HepG2 (cell line): ENCODE measurements around the gene OTOP2. TPM values are rescaled to one million over a fixed set of nuclear protein-coding genes. Genes with fewer than 3 reads are reported as not detected.
A peak's percentile ranks its signal among the peaks of the same experiment; 100 is the strongest.

Experiments used
- AGO2 ChIP-seq: fragments of 200-400 bp; formaldehyde crosslinking; optimal IDR thresholded peaks from 2 replicates; pipeline ENCODE3; 2017; ENCODE audit warnings: mild to moderate bottlenecking, low read depth, low read length, moderate library complexity
- CREB3 ChIP-seq: sonication (generic); formaldehyde crosslinking; IDR thresholded peaks from 2 replicates; pipeline ENCODE4 v1.5.0; 2020; ENCODE audit warnings: missing genetic modification reagents
- IKZF4 ChIP-seq: sonication (generic); formaldehyde crosslinking; IDR thresholded peaks from 2 replicates; pipeline ENCODE4 v1.5.1; 2020; ENCODE audit warnings: borderline replicate concordance, mild to moderate bottlenecking, low read depth, missing genetic modification reagents; ENCODE audit errors: not compliant biosample characterization
- MIXL1 ChIP-seq: IDR thresholded peaks from 2 replicates; pipeline ENCODE4 v1.6.1; 2016
- MLLT10 ChIP-seq: sonication (generic); formaldehyde crosslinking; IDR thresholded peaks from 2 replicates; pipeline ENCODE4 v1.4.0; 2020; ENCODE audit warnings: missing genetic modification reagents
- MTF2 ChIP-seq: sonication (generic); formaldehyde crosslinking; IDR thresholded peaks from 2 replicates; pipeline ENCODE4 v1.5.0; 2020; ENCODE audit warnings: missing genetic modification reagents, borderline replicate concordance
- POGK ChIP-seq: sonication (generic); formaldehyde crosslinking; conservative IDR thresholded peaks from 2 replicates; pipeline ENCODE4 v1.8.0; 2022; ENCODE audit warnings: mild to moderate bottlenecking, moderate library complexity, missing genetic modification reagents
- SP5 ChIP-seq: IDR thresholded peaks from 2 replicates; pipeline ENCODE4 v1.6.1; 2016; ENCODE audit warnings: low read depth, borderline replicate concordance
- U2AF2 ChIP-seq: fragments of 200-400 bp; formaldehyde crosslinking; IDR thresholded peaks from 2 replicates; pipeline ENCODE4 v1.6.1; 2017; ENCODE audit warnings: low read depth, mild to moderate bottlenecking, low read length
- ZBTB42 ChIP-seq: sonication (generic); formaldehyde crosslinking; IDR thresholded peaks from 2 replicates; pipeline ENCODE4 v1.5.0; 2020; ENCODE audit warnings: mild to moderate bottlenecking, missing genetic modification reagents
- ZMYM2 ChIP-seq: sonication (generic); formaldehyde crosslinking; IDR thresholded peaks from 2 replicates; pipeline ENCODE4 v1.8.0; 2022; ENCODE audit warnings: mild to moderate bottlenecking, missing genetic modification reagents
- ZNF337 ChIP-seq: sonication (generic); formaldehyde crosslinking; IDR thresholded peaks from 2 replicates; pipeline ENCODE4 v1.5.1; 2020; ENCODE audit warnings: missing genetic modification reagents, low read depth, mild to moderate bottlenecking, borderline replicate concordance
- ZNF720 ChIP-seq: sonication (generic); formaldehyde crosslinking; IDR thresholded peaks from 2 replicates; pipeline ENCODE4 v1.4.0; 2020; ENCODE audit warnings: missing genetic modification reagents
- ZNF790 ChIP-seq: sonication (generic); formaldehyde crosslinking; IDR thresholded peaks from 2 replicates; pipeline ENCODE4 v1.8.0; 2022; ENCODE audit warnings: missing genetic modification reagents, mild to moderate bottlenecking, borderline replicate concordance
- ZNF792 ChIP-seq: IDR thresholded peaks from 2 replicates; pipeline ENCODE4 v1.6.1; 2016
- ZNF883 ChIP-seq: sonication (generic); formaldehyde crosslinking; IDR thresholded peaks from 2 replicates; pipeline ENCODE4 v1.5.1; 2020; ENCODE audit warnings: mild to moderate bottlenecking, missing genetic modification reagents; ENCODE audit errors: not compliant biosample characterization
- polyA plus RNA-seq, 8 experiments: library from polyadenylated mRNA; depleted of rRNA in 3 of 8; stranded (reverse) in 7 of 8; unstranded in 1 of 8; fragments of >200 nt; fragmentation: Illumina TruSeq in 4 of 8; extraction: Trizol in 4 of 8; gene quantifications; 2 replicates each; pipeline versions ENCODE4 v1.2.1 to v1.2.3, GENCODE V29; 2011 to 2016; ENCODE audit warnings: low read depth in 4 of 8, missing spikeins in 1 of 8, mixed read lengths in 1 of 8; ENCODE audit not compliant: insufficient read depth in 1 of 8
- total RNA-seq, 5 experiments: library from RNA; depleted of rRNA; stranded (reverse); fragments of >200 nt; fragmentation: Illumina TruSeq; extraction: Trizol; gene quantifications; 2 replicates each; pipeline ENCODE4 v1.2.3, GENCODE V29; 2016; ENCODE audit warnings: low read depth in 1 of 5
- TF ChIP-seq, protein P1 (sequence below): sonication (generic); formaldehyde crosslinking; IDR thresholded peaks from 2 replicates; pipeline ENCODE4 v1.4.0; 2020; ENCODE audit warnings: mild to moderate bottlenecking, missing genetic modification reagents
- TF ChIP-seq, protein P2 (sequence below): sonication (generic); formaldehyde crosslinking; IDR thresholded peaks from 2 replicates; pipeline ENCODE4 v1.5.0; 2020; ENCODE audit warnings: missing genetic modification reagents, mild to moderate bottlenecking, borderline replicate concordance
- TF ChIP-seq, protein P3 (sequence below): sonication (generic); formaldehyde crosslinking; IDR thresholded peaks from 2 replicates; pipeline ENCODE4 v1.9.0; 2022; ENCODE audit warnings: missing genetic modification reagents, mild to moderate bottlenecking, borderline replicate concordance

The OTOP2 gene
- total and polyA plus RNA-seq, 2 of the 13 experiments (the other 11 are each of a cell fraction or from before 2014, with no cell fraction given) = not detected

- TF ChIP-seq, protein P1, sequence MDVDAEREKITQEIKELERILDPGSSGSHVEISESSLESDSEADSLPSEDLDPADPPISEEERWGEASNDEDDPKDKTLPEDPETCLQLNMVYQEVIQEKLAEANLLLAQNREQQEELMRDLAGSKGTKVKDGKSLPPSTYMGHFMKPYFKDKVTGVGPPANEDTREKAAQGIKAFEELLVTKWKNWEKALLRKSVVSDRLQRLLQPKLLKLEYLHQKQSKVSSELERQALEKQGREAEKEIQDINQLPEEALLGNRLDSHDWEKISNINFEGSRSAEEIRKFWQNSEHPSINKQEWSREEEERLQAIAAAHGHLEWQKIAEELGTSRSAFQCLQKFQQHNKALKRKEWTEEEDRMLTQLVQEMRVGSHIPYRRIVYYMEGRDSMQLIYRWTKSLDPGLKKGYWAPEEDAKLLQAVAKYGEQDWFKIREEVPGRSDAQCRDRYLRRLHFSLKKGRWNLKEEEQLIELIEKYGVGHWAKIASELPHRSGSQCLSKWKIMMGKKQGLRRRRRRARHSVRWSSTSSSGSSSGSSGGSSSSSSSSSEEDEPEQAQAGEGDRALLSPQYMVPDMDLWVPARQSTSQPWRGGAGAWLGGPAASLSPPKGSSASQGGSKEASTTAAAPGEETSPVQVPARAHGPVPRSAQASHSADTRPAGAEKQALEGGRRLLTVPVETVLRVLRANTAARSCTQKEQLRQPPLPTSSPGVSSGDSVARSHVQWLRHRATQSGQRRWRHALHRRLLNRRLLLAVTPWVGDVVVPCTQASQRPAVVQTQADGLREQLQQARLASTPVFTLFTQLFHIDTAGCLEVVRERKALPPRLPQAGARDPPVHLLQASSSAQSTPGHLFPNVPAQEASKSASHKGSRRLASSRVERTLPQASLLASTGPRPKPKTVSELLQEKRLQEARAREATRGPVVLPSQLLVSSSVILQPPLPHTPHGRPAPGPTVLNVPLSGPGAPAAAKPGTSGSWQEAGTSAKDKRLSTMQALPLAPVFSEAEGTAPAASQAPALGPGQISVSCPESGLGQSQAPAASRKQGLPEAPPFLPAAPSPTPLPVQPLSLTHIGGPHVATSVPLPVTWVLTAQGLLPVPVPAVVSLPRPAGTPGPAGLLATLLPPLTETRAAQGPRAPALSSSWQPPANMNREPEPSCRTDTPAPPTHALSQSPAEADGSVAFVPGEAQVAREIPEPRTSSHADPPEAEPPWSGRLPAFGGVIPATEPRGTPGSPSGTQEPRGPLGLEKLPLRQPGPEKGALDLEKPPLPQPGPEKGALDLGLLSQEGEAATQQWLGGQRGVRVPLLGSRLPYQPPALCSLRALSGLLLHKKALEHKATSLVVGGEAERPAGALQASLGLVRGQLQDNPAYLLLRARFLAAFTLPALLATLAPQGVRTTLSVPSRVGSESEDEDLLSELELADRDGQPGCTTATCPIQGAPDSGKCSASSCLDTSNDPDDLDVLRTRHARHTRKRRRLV (CRISPR knock-in tag) = no peak
- TF ChIP-seq MLLT10 (CRISPR knock-in tag) (no peak), ZNF720 (CRISPR knock-in tag) (no peak), MIXL1 (CRISPR knock-in tag) (no peak), ZBTB42 (CRISPR knock-in tag) (no peak), IKZF4 (CRISPR knock-in tag) (no peak), SP5 (no peak), CREB3 (no peak), ZNF790 (CRISPR knock-in tag) (no peak), POGK (CRISPR knock-in tag) (no peak), ZMYM2 (CRISPR knock-in tag) (no peak), U2AF2 (no peak), ZNF883 (CRISPR knock-in tag) (peak; percentile 68), MTF2 (CRISPR knock-in tag) (no peak), AGO2 (no peak), ZNF337 (no peak), ZNF792 (CRISPR knock-in tag) (0 out of 2 replicates have a peak, but pooled peaks have one; percentile 40)
- TF ChIP-seq, protein P2, sequence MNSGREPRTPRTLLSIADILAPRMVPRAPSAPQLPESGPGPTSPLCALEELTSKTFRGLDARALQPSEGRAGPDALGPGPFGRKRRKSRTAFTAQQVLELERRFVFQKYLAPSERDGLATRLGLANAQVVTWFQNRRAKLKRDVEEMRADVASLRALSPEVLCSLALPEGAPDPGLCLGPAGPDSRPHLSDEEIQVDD (CRISPR knock-in tag) = no peak
- TF ChIP-seq, protein P3, sequence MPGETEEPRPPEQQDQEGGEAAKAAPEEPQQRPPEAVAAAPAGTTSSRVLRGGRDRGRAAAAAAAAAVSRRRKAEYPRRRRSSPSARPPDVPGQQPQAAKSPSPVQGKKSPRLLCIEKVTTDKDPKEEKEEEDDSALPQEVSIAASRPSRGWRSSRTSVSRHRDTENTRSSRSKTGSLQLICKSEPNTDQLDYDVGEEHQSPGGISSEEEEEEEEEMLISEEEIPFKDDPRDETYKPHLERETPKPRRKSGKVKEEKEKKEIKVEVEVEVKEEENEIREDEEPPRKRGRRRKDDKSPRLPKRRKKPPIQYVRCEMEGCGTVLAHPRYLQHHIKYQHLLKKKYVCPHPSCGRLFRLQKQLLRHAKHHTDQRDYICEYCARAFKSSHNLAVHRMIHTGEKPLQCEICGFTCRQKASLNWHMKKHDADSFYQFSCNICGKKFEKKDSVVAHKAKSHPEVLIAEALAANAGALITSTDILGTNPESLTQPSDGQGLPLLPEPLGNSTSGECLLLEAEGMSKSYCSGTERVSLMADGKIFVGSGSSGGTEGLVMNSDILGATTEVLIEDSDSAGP (CRISPR knock-in tag) = peak; percentile 50; the same call in 1 of the 2 replicates
These were observed 4.4 kb upstream of the OTOP2 start (continued) for GRCh38 chr17:74919440-74920305.
